ENCODE data around the gene GMCL2. TPM values are rescaled to one million over a fixed set of nuclear protein-coding genes. Genes with fewer than 3 reads are reported as not detected.

The GMCL2 gene
- total RNA-seq, 1 experiment from 2014 or later = not detected

DNA sequence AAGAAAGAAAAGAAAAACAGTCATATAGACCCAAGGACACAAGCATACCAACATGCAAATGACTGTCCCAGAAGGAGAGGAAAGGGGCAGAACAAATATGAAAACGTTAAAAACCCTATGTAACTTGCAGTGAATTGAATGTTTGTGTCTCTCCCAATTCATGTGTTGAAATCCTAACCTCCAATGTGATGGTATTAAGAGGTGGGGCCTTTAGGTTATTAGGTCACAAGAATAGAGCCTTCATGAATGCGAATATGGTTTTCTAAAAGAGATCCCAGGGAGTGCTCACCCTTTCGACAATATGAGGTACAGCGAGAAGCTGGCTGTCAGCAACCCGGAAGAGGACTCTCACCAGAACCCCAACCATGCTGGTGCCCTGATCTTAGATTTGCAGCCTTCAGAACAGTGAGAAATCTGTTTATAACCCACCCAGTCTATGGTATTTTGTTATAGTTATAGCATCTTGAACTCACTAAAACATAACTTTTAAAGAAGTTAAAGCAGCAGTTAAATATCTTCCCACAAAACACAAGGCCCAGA is 31.1 kb upstream of the GMCL2 start:
- Histone ChIP-seq H2AFZ (ENCODE audit: low read length) (no peak overlapping the region), H3K4me2 (ENCODE audit: insufficient read depth, insufficient read length, low read length) (no peak overlapping the region), H4K20me1 (ENCODE audit: control insufficient read depth, insufficient read depth, insufficient read length) (no peaks in the 10 kb centered on the region), H2BK5ac (ENCODE audit: insufficient read length, low read length) (no peak overlapping the region), H3K79me1 (ENCODE audit: insufficient read depth, low read depth, low read length, poor library complexity, severe bottlenecking) (no peaks in the 10 kb centered on the region), H3K27me3 (ENCODE audit: insufficient read depth, low read length) (no peaks in the 10 kb centered on the region), H3K79me2 (ENCODE audit: insufficient read depth, low read length) (no peaks in the 10 kb centered on the region), H2AK5ac (ENCODE audit: insufficient read length, low read length) (no peak overlapping the region), H3K14ac (ENCODE audit: insufficient read depth, low read length) (no peak overlapping the region), H3K9me3 (ENCODE audit: control insufficient read depth, low read depth, low read length) (no peaks in the 10 kb centered on the region), H3K4me1 (ENCODE audit: insufficient read depth, low read length) (peaks cover 2% of the 10 kb centered on the region; the same call in 1 of the 2 replicates), H3K23me2 (ENCODE audit: insufficient read length, low read depth, low read length, poor library complexity, severe bottlenecking) (no peaks in the 10 kb centered on the region), H3K4ac (ENCODE audit: low read depth, low read length) (no peak overlapping the region), H2BK20ac (ENCODE audit: low read depth, low read length, poor library complexity, severe bottlenecking) (no peak overlapping the region), H4K91ac (ENCODE audit: insufficient read length, low read depth, low read length) (no peak overlapping the region), H3K9ac (ENCODE audit: extremely low read depth, insufficient read length, low read length) (no peak overlapping the region), H4K8ac (replicated peaks; ENCODE audit: insufficient read length, low read depth, low read length) (no peak overlapping the region), H2BK15ac (ENCODE audit: low read depth, low read length) (no peak overlapping the region), H2BK120ac (ENCODE audit: low read depth, low read length, poor library complexity, severe bottlenecking) (no peak overlapping the region), H3K18ac (ENCODE audit: insufficient read length, low read depth, low read length) (no peak overlapping the region), H3K23ac (ENCODE audit: insufficient read length, low read depth, low read length) (no peak overlapping the region), H3K27ac (ENCODE audit: insufficient read length, low read depth, low read length) (no peak overlapping the region), H3T11ph (ENCODE audit: low read length) (no peak overlapping the region), H2BK12ac (ENCODE audit: insufficient read length, low read depth, low read length) (no peak overlapping the region), H4K5ac (ENCODE audit: insufficient read length, low read depth, low read length) (no peak overlapping the region), H3K56ac (ENCODE audit: insufficient read length, low read depth, low read length) (no peak overlapping the region)
- no peak for DNase-seq
- Mint-ChIP-seq H3K4me1 (peaks cover 17 to 21% of the 10 kb centered on the region in 2 experiments), H3K9me3 (no peaks in the 10 kb centered on the region), H3K27me3 (ENCODE audit: low read depth) (peaks cover 2% of the 10 kb centered on the region; the same call in 1 of the 2 replicates), H3K27ac (no peak overlapping the region), H3K4me3 (no peak overlapping the region), H3K36me3 (ENCODE audit: insufficient read depth in 1 of 3, low read depth in 3 of 3) (peaks cover 36 to 88% (median 78%) of the 10 kb centered on the region in 3 experiments; a peak in 6 of 7 replicates)
- no CpG with 5 or more reads among the region's 5 CpGs for WGBS (ENCODE audit: extremely low coverage, insufficient read length, low lambda C conversion rate)
- TF ChIP-seq, protein P1, sequence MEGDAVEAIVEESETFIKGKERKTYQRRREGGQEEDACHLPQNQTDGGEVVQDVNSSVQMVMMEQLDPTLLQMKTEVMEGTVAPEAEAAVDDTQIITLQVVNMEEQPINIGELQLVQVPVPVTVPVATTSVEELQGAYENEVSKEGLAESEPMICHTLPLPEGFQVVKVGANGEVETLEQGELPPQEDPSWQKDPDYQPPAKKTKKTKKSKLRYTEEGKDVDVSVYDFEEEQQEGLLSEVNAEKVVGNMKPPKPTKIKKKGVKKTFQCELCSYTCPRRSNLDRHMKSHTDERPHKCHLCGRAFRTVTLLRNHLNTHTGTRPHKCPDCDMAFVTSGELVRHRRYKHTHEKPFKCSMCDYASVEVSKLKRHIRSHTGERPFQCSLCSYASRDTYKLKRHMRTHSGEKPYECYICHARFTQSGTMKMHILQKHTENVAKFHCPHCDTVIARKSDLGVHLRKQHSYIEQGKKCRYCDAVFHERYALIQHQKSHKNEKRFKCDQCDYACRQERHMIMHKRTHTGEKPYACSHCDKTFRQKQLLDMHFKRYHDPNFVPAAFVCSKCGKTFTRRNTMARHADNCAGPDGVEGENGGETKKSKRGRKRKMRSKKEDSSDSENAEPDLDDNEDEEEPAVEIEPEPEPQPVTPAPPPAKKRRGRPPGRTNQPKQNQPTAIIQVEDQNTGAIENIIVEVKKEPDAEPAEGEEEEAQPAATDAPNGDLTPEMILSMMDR (conservative IDR thresholded peaks at IDR 0.05) = no peak

Data from H9 (cell line).